ENCODE data around the gene GNB5.
"Not testable (repeated sequence)": the region's sequence is repeated elsewhere in the genome, so short reads cannot be mapped to it uniquely, and the experiment has no call there.

Gene GNB5

GRCh38 chr15:52206446-52206845 lies 15.3 kb upstream of the GNB5 start:
- no peak for ATAC-seq

- ATAC-seq, result no peak
These were observed 13.5 kb upstream of the GNB5 start for GRCh38 chr15:52204657-52205056.

DNA sequence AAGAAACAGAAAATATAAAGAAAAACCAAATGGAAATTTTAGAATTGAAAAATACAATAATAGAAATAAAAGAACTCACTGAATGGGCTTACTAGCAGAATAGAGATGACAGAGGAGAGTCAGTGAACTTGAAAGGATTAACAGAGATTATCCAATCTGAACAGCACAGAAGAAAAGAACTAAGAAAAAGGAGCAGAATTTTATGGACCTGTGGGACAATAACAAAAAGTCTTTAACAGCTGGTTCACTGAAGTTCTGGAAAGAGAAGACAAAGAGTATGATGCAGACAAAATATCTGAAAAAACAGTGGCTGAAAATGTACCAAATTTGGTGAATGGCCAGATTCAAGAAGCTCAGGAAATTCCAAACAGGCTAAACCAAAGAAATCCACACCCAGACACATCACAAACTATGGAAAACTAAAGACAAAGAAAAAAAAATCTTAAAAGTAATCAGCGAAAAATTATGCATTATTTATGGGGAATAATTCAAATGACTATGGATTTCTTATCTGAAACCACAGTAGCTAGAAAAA lies 9.7 kb upstream of the GNB5 start:
- no peak for ATAC-seq

DNA sequence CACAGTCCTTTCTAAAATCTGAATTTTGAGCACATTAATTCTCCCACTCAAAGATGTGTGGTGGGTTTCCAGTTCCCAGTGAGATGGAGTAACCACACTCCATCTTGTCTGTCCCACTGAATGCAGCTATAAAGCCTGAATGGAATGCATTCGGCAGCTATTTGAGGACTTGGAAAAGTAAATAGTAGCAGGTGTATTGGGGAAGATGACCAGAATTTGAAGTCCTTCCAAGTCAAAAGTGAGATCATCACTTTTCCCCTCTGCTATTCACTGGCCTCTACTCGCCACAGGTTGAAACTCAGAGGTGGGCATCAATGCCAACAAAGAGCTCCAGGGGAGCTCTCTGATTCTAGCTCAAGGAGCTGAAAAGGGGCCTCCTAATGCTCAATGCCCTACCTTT lies 8.1 kb upstream of the GNB5 start:
- ATAC-seq, result no peak

DNA sequence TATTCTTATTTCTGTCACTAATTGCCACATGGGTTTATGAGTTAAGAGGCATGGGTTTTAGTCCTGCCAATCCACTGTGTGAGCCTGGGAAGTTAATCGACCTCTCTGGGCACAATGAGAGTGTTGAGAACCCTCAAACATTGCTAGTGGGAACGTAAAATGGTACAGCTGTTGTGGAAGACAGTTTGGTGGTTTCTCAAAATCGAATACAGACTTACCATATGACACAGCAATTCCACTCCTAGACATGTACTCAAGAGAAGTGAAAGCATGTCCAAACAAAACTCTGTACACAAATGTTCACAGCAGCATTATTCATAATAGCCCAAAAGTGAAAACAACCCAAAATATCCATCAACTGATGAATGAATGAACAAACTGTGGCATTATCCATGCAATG lies 5.7 kb upstream of the GNB5 start:
- ATAC-seq, result no peak

DNA sequence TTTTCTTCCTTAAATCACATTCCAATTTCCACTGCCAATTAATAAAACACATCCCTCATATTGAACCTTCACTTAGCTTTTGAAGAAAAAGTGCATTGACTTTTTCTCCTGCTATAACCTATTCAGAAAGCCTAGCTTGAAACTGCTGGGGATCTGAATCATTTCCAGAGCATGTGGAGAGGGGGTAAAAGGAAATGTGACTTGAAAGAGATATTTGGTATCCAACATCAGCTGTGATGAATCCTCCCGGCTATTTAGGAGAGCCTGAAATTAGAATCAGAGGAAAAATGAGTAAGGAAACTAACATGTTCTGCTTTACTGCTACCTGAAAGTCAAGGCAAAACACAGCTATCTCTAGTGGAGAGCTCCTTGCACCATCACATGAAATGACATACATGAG lies 2.6 kb upstream of the GNB5 start:
- no peak for ATAC-seq

GRCh38 chr15:52193321-52193720 lies 2.1 kb upstream of the GNB5 start:
- ATAC-seq, result no peak

DNA sequence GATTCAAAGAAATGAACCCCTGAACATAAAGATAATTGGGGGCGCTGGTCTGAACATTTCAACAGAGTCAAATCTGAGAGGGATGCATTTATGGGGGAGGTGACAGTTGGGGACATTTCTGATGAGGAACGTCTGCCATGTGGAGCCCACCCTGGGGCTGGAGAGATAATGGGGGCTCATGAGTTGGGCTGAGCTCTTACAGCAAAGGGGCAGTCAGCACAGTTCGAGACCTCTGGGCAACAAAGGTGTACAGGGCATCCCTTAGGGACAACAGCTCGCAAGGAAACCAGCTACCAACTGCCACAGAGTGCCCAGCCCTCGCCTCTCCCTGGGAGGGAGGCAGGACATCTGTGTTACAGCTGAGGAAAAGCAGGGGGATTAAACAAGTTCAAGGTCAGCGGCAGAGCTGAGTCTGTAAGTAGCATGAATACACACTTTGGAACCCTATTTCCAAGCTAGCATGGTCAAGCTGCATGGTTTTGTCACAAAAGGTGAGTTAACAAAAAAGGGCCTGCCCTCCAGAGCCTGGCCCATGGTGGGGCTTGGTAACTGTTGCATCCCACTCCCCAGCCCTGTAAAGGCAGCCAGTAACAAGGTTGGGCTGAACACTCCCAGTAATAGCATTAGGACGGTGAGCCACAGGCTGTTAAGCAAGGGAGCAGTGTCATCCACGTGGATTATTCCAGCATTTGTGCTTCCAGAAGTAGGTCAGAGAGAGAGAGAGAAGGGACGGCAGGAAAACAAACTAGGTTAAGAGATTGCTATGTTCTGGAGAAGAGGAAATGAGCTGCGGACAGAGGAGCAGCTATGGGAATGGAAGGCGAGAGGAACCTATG lies 4.3 kb downstream of the GNB5 start:
- ATAC-seq, result no peak

DNA sequence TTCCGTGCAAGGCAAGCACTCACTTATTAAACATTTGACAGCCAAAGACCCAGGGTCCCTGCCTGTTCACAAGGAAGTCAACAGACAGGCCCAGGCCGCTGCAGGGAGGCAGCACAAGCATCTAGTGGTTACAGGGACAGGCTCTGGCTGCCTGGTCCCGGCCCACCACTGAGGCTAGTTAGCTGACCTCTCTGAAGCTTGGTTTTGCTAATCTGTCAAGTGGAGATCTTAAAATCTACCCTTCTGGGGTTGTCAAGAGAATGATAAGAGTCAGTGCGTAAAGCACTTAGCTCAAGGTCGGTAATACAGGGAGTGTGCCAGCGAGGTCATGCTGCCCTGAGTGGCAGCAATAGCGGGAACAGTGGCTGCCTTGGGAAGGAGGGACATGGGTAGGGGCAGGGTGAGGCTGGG lies 6.0 kb downstream of the GNB5 start:
- ATAC-seq, result no peak

DNA sequence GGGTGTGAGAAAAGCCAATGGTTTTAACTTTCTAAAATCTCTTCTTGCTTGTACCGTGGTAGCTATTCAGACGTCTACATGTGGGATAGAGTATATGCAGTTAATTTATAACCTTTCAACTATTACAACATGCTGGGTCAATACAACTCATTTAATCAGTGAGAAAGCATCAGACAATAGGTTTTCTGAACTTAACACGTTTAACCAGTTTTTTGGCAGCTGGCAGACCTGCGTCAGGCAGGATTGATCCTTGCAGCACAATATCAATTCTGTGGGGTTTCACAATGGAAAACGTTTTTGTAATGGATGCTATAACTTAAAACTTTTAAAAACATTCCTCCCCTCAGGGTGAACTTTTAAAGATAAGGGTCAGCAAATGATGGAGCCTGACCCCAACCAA lies 6.5 kb downstream of the GNB5 start:
- no peak for ATAC-seq

DNA sequence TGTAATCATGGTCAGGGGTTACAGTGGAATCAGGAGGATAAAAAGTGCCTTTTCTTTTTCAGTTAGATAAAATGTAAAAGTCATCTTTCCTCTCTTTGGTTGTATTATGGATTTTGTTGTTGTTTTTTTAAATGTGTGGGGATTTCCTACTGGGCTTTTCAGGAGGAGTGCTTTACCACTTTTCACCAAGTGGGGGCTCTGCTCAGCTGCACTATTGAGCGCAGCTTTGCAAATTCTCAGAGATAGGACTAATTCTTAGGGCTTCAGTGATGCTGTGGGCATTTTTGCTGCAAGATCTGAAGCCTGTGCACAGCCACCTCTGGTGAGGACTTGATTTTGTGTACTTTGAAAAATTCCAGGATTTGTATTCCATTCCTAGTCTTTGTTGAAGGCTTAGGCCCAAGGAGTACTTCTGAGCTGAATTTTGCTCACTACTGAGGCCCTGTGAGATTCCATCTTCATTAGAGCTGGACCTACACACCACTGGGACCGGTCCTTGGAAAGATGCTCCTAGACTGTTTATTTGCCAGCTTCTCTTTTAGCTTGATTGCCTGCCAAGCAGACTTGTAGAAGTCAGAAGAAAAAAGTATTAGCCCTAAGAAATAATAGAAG lies 7.5 kb downstream of the GNB5 start:
- ATAC-seq, result no peak

DNA sequence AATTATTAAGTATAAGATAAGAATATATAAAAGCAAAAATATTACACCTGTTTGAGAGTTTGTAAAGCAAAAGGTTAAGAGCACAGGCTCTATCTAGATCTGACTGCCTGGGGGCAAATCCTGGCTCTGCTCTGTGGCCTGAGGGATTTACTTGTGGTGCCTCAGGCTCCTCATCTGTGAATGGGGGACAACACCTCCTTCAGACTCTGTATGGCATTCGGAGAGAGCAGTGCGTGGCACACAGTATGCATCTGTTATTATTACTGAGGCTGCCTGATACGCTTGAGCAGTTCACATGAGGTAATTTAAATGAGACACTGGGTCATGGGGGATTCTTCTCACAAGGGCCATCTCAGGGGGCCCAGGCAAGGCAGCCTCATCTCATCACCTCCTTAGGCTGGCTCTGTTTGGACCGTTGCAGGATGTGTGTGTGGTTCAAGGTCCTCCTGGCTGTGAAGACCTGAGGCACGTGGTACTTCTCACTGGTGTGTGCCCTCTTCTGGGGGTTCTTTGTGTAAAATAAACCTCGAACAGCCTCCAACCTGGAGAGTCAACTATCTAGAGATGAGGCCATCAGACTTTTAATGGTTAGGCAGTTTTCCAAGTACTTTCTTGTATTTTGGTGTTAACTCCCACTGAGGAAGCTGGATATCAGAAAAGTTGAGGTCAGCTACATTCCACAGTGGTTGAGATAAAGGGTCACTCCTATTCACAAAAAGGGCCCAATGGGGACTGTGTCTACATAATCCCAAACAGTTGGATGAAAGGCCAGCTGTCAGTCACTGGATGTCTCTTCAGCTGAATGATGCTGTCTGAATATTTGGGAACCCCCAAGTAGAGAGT lies 9.0 kb downstream of the GNB5 start:
- ATAC-seq, result no peak

- ATAC-seq, result no peak
These were observed 10.2 kb downstream of the GNB5 start for GRCh38 chr15:52180851-52181450.

- peak; percentile 8 to 10 for ATAC-seq
These were observed 10.9 kb downstream of the GNB5 start for GRCh38 chr15:52180196-52180835.

DNA sequence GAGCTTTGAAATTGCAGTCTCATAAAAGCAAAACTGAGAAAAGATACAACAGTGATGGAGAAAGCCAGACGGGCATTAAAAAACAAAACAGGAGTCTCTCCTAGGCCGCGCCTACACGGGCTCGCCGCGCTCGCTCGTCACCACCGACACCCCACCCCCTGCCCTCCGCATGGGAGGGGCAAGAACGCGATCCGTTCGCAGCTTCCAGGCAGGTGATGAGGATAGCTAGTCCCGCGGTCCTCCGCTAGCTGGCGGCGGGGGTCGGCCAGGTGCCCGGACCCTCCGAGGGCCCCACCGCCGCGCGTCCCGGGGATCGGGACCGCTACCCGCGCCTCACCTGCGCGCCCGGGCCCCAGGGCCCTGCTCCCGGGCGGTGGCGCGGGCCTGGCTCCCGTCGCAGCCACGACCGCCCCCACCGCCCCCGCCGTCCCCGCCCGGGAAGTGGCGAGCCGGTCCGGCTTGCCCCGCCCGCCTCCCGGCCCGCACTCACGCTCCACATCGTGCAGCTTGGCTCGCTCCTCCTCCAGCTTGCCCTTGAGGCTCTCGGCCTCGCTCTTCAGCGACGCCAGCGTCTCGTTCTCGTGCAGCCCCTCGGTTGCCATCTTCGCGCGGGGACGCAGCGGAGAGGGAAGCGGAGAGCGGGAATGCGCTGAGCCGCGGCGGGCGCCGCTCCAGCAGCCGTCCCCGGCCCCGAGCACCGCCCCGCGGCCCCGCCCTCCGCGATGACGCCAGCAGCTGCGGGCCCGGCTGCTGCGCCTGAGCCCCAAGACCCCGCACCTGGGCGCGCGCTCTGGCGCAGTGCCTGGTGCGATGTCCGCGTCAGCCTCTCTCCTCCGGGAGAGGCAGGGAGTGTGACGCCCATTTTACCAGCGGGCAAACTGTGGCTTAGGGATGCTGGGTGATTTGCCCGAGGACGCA lies 11.7 kb downstream of the GNB5 start:
- peak; percentile 93 to 94 for ATAC-seq

GRCh38 chr15:52178765-52179164 lies 12.4 kb downstream of the GNB5 start:
- ATAC-seq, result no peak

DNA sequence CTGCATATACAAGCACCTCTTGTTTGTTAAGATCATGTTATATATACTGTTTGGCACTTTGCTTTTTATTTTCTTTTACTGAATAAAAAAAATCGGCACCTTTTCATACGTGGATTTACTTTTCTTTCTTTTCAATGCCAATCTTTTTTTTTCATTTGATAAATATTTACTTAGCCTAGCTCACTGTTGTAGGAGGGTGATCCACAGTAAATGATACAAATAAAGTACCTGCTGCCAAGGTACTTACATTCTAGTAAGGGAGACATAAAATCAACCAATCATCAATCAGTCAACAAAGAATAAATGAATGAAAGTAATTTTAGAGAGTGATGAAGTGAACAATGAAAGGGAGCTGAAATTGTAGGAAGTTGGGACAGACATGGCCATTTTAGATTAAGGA lies 18.3 kb downstream of the GNB5 start:
- ATAC-seq, result no peak

GRCh38 chr15:52171807-52172206 lies 19.4 kb downstream of the GNB5 start:
- ATAC-seq, result no peak

DNA sequence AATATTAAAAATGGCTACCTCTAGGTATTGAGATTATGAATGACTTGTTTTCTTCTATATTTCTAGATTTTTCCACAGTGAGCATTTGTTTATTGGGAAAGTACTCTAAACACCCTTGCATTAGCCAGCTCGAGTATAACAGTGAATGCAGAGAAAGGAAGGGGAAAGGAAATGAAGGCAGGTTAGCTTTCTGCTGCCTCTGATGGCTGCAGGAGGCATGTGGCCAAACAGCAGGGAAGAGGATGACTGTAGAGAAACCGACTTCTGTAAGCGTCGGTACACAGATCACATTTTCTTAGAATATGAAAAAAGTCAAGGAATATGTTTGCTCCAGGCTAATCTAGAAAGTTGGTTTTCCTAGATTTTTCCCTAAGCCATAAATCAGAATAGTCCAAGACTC lies 19.8 kb downstream of the GNB5 start:
- ATAC-seq, result no peak

GRCh38 chr15:52170199-52170598 lies 21.0 kb downstream of the GNB5 start:
- ATAC-seq, result not testable (repeated sequence)

- ATAC-seq, result not testable (repeated sequence)
These were observed 25.6 kb downstream of the GNB5 start for GRCh38 chr15:52165494-52166131.
